Nephron progenitor cell (in vitro differentiated cells): Measurements from ENCODE around the gene TXLNG.
A peak's percentile ranks its signal among the peaks of the same experiment; 100 is the strongest.

ENCODE experiments used
- DNase-seq: peaks from one replicate; pipeline ENCODE4 v3.0.0; 2021
- H3K27ac Mint-ChIP-seq: 2 replicates; pipeline ENCODE4 v1.8.0; 2021; ENCODE audit warnings: mild to moderate bottlenecking, moderate library complexity, mixed read lengths
- H3K27me3 Mint-ChIP-seq: 2 replicates; pipeline ENCODE4 v1.8.0; 2021; ENCODE audit warnings: mild to moderate bottlenecking, low read depth, mixed read lengths; ENCODE audit not compliant: poor library complexity
- H3K36me3 Mint-ChIP-seq: 2 replicates; pipeline ENCODE4 v1.8.0; 2021; ENCODE audit warnings: low read depth, mixed read lengths
- H3K4me1 Mint-ChIP-seq: 2 replicates; pipeline ENCODE4 v1.8.0; 2021; ENCODE audit warnings: mixed read lengths
- H3K4me3 Mint-ChIP-seq: 2 replicates; pipeline ENCODE4 v1.8.0; 2021; ENCODE audit warnings: mild to moderate bottlenecking, moderate library complexity, mixed read lengths
- H3K9me3 Mint-ChIP-seq: 2 replicates; pipeline ENCODE4 v1.8.0; 2021; ENCODE audit warnings: mild to moderate bottlenecking, moderate library complexity, mixed read lengths
- CTCF ChIP-seq: fragments of 200-600 bp; sonication (generic); IDR thresholded peaks from 2 replicates; pipeline ENCODE4 v1.5.0; 2021; ENCODE audit warnings: antibody characterized with exemption

TXLNG gene

GRCh38 chrX:16892504-16893362 lies 106.5 kb downstream of the TXLNG start:
- TF ChIP-seq CTCF: peak; percentile 95
- Mint-ChIP-seq H3K4me3 (no peak overlapping the region), H3K4me1 (peaks cover 19% of the 10 kb centered on the region), H3K36me3 (no peaks in the 10 kb centered on the region), H3K9me3 (no peaks in the 10 kb centered on the region), H3K27me3 (peaks cover 4% of the 10 kb centered on the region), H3K27ac (no peak overlapping the region)
- peak; percentile 74 for DNase-seq
